NCI-H510A (cell line): ENCODE data around the gene COL20A1.

Experiments used
- DNase-seq: peaks from one replicate; lab custom pipeline; 2025; lab: John Stamatoyannopoulos, UW

COL20A1 gene

DNA sequence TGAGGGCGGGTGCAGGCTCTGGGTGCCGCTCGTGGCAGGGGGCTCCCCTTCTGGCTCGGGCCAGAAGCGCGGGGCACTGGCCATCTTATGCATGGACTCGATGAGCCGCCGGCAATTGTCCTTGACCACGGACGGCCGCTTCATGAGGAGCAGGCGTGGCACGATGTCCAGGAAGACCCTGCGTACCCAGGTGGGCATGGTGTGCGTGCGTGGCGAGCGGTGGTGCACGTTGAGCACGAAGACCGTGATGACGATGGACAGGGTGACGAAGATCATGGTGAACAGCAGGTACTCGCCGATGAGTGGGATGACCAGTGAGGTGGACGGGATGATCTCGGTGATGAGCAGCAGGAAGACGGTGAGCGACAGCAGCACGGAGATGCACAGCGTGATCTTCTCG is 57.2 kb downstream of the COL20A1 start:
- no peak for DNase-seq

DNA sequence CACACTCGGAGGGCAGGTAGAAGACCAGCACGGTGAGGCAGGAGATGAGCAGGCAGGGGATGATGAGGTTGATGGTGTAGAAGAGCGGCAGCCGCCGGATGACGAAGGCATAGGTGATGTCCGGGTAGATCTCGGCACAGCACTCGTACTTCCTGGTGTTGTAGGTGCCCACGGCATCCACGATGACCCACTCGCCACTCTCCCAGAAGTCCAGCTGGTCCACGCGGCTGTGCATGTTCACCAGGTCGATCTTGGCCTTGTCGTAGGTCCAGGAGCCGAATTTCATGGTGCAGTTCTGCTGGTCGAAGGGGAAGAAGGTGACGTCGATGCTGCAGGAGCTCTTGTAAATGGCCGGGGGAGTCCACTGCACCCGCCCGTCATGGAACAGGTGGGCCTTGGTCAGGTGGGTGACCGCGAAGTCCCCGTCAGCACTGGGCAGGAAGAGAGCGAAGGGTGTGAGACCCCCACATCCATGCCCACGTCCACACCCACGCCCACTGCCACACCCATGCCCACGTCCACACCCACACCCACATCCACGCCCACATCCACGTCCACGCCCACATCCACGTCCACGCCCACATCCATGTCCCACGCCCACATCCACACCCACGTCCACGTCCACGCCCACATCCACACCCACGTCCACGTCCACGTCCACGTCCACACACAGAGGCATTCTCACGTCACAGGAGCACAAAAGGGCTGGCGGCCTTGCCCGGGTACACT is 57.8 kb downstream of the COL20A1 start:
- DNase-seq, result no peak

DNA sequence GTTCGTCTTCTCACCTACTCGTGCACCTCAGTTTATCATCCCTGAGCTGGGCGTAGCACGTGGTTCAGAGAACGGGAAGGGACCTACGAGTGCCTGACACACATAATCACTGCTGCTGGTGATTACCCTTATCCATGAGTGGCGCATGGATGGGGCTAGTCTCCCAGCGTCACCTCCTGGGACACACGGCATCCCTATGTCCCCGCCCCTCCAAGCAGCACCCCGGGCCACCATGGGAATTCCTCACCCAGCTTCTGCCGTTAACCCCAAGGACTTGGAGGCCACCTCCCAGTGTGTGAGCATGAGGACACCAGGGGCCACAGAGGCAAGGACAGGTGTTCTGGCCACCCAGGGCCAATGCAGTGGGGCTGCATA is 58.3 kb downstream of the COL20A1 start:
- DNase-seq, result no peak

DNA sequence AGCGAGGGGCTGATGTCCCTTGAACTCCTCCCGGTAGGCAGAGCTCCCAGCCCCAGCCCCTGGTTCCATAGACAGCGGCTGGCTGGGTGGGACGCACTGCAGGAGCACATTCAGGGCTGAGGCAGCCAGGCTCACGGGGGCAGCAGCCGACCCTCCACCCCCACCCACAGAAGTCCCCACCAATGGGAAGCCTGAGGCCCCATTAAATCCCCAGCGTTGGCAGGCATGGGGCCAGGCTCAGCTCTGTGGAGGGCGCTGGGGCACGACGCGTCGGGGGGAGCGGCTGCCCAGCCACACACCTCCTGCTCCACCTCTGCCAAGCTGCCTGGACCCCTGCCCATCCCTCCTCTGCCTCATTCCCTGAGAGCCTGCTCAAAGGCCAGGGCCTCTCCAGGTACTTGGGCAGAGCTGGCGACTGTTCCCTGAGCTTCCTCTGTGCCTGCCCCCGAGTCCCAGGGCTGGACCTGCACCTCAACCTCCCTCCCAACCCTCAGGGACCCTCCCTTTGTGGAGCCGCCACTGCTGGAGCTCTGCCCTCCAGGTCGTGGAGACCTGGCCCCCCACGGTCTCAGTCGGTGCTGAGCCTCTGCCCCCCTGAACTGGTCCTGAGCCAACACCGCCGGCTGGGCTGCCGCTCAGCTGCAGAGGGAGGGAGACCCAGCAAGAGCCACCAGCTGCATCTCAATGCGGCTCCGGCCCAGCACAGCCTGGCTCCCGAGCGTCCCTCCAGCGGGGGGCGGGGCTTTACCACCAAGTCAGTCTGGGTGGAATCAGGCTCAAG is 59.0 kb downstream of the COL20A1 start:
- DNase-seq, result peak; percentile 8

- DNase-seq, result no peak
Observed at GRCh38 chr20:63352811-63353221, 59.8 kb downstream of the COL20A1 start.

GRCh38 chr20:63354636-63355350 is 61.8 kb downstream of the COL20A1 start:
- no peak for DNase-seq

GRCh38 chr20:63355781-63356295 is 62.9 kb downstream of the COL20A1 start:
- no peak for DNase-seq

- no peak for DNase-seq
Observed at GRCh38 chr20:63356511-63356910, 63.5 kb downstream of the COL20A1 start.

DNA sequence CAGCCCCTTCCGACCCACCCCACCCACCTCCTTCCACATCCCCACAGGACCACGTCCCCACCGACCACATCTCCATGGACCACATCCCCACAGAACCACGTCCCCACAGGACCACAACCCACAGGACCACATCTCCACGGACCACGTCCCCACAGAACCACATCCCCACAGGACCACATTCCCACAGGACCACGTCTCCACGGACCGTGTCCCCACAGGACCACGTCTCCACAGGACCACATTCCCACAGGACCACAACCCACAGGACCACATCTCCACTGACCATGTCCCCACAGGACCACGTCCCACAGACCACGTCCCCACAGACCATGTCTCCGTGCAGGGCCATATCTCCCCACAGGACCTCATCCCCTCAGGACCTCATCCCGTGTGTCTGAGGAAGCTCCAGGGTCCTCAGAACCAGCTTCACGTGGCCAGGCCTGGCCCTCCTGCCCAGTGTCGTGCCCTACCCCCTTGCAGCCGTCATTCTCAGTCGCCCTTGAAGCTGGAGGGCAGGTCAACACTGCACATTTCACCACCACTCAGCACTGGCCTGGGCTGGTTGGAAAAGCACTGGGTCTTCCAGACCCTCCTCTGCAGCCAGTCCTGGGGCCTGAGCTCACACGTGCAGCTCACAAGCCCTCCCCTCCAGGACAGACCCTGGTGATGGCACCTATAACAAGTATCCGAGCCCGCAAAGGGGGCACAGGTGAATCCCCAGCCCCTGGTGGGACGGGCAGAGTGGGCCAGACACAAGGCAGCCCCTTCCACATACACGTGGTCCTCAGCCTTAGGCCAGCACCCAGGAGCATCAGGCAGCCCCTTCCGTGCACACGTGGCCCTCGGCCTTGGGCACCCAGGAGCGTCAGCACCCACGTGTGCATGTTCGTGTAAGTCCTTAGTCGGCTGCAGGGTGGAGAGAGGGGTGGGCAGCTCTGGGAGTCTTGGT is 64.2 kb downstream of the COL20A1 start:
- DNase-seq, result no peak

DNA sequence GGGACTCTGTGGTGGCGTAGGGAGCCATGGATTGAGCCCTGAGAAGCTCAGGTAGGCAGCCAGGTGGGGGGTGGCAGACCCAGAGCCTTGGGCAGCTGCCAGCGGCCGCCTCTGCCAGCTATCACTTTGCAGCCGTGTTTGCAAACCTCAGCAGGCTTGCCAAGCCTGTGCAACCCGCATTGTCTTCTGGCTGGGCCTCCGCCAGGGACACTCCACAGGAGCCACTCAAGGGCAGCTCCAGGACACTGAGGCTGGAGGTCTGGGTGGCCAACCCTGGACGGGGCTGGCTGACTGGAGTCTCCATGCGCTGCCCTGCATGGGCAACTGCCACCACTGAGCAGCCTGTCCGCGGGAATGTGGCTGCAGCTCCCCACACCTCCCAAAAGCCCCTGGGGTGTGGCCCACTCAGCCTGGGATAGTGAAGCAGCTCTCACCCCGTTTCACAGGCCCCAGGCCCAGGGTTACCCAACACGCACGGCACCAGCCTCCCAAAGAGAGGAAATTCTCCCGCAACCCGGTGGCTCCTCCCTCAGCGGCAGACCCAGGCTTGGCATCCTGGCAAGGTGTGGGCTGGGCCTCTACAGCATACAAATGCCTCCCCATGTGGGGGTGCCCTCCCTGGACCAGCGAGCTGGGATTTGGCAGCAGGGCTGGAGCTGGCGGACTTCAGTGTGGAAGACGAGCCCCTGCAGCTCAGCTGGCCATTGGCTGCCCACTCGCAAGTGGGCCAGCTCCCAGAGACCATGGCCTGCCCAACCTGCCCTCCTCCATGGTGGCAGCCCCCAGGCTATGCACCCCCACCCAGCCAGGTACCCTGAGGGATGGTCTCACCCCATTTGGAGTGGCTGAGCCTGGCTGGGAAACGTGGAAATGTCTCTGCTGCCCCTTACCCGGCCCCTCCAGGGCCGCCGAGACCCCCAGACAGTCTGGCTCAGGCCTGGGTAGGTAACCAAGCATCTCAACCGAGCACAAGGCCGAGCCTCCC is 65.2 kb downstream of the COL20A1 start:
- no peak for DNase-seq

DNA sequence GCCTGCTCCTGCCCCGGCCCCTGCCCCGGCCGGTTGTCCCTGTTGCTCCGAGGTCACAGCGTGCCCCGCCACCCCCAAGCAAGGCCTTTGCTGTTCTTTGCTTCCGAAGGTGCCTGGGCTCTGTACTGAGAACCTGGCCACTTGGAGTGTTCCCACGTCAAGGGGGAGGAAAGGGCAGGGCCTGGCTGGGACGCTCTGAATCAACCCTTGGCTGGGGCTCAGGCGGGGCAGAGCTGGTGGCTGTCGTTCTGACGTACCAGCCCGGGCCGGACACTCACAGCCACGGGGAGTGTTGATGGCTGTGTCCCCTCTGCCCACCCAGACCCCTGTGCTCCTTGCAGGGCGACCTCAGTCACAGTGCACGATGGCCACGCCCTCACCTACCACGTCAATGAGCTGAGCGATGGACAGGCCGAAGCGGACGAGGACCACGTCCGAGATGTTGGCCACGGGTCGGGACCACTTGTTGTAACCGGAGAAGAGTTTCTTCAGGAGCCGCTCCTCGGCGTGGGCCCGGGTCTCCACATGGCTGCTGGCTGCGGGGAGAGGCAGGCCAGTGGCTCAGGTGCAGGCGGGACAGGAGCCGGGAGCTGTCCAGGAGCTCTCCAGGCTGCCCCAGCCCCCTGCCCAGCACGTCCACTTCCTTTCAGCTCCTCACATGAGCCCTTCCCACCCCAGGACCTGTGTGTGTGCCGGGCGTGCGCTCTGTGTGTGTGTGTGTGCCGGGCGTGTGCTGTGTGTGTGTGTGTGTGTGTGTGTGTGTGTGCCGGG is 66.4 kb downstream of the COL20A1 start:
- no peak for DNase-seq

GRCh38 chr20:63359937-63360849 is 67.2 kb downstream of the COL20A1 start:
- DNase-seq, result no peak

GRCh38 chr20:63360850-63361518 is 68.0 kb downstream of the COL20A1 start, which contains the start of gene CHRNA4:
Gene CHRNA4, minus strand, starts transcription at chr20:63361349. Its CDS starts 184 bp downstream, at chr20:63361165.
- DNase-seq, result no peak

- no peak for DNase-seq
Observed at GRCh38 chr20:63361519-63362435, 68.8 kb downstream of the COL20A1 start.

DNA sequence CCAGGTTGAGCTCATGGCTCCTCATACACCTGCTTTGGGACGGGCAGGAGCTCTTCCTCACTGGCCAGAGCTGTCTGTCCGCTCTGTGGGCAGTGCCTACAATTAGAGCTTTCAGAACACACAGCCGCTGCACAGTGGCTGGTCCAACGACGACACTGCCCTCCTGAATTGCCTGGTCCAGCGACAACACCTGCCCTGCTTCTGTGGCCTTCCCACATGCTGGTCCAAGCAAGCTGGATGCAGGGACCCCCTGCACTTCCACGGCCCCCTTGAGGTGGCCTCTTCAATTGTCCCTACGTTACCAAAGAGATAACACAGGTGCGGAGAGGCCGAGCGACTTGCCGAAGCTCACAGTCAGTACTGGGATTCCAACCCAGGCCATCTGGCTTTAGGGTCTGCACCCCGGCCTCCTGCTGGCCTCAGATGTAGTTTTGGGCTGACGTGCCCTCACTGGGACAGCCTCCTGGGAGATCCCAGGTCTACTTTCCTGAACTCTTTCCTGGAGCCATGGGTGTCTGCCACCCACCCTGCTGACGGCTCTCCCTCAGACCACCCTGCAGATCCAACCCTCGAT is 69.5 kb downstream of the COL20A1 start:
- DNase-seq, result no peak
